Measurements from ENCODE around the gene MFAP4. TPM values are rescaled to one million over a fixed set of nuclear protein-coding genes. Genes with fewer than 3 reads are reported as not detected.

MFAP4 gene
- total RNA-seq, 1 donor from 2014 or later: 0.26 TPM

DNA sequence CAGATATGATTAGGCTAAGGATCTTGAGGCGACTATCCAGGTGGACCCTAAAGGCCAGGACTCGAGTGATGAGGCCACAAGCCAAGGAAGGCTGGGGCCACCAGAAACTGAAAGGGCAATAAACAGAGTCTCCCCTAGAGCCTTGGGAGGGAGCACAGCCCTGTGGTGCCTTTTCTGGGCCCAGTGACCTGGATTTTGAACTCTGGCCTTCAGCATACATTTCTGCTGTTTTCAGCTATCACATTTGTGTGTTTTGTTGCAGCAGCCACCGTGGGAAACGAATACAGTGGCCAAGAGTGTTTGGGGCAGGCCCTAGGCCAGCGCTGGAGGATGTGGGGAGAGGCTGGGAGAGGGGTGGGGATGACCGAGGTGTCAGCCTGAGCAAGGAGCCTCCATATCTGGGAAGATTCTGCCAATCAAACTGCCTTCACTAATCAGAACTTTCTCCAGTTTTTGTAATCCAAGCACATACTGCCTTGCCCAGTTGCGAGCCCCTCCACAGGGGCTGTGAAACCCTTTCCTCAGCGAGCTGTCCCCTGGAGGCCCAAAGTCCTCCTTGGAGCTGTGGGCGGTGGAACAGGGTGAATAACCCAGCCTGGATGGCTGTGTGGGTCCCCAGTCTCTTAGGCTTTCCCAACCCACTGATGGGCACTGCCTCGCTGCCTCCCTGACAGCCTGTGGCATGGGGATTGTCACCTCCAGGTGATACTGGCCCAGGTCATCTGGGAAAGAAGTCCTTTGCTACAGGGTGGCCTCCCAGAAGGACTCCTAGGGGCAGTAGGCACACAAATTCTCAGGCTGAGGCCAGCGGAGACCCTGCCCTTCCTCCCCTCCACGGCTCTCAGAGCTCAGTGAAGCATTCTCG lies 41.3 kb downstream of the MFAP4 start:
- Histone ChIP-seq H3K4me3 (ENCODE audit: low read depth, low read length) (no peak overlapping the region), H3K36me3 (ENCODE audit: control insufficient read depth, insufficient read depth, low read length) (no peaks in the 10 kb centered on the region), H3K27me3 (ENCODE audit: control insufficient read depth, insufficient read depth, low read length) (no peaks in the 10 kb centered on the region)
- TF ChIP-seq, protein P1, sequence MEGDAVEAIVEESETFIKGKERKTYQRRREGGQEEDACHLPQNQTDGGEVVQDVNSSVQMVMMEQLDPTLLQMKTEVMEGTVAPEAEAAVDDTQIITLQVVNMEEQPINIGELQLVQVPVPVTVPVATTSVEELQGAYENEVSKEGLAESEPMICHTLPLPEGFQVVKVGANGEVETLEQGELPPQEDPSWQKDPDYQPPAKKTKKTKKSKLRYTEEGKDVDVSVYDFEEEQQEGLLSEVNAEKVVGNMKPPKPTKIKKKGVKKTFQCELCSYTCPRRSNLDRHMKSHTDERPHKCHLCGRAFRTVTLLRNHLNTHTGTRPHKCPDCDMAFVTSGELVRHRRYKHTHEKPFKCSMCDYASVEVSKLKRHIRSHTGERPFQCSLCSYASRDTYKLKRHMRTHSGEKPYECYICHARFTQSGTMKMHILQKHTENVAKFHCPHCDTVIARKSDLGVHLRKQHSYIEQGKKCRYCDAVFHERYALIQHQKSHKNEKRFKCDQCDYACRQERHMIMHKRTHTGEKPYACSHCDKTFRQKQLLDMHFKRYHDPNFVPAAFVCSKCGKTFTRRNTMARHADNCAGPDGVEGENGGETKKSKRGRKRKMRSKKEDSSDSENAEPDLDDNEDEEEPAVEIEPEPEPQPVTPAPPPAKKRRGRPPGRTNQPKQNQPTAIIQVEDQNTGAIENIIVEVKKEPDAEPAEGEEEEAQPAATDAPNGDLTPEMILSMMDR (IDR thresholded peaks at IDR 0.05; ENCODE audit: insufficient read depth, low read length, severe bottlenecking): no peak
- no peak for FAIRE-seq
- DNase-seq (ENCODE audit: low read depth): no peak

DNA sequence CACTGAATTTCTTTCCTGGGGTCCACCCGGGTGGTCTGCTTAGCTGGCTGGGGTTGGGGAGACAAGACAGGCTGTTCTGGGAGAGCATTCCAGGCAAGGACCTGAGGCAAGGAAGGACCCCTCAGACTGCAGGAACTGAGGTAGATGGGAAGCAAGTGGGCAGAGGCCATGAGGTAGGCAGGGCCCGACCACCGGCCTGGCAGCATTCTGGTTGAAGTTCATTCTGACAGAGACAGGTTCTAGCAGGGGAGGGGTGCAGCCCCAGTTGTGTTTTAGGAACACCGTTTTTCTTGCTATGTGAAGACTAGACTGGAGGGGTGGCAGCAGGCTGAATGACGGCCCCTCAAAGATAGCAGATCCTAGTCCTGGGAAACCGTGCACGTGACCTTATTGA lies 41.9 kb downstream of the MFAP4 start:
- FAIRE-seq (no peak), DNase-seq (ENCODE audit: low read depth) (no peak)
- Histone ChIP-seq H3K4me3 (ENCODE audit: low read depth, low read length) (no peak overlapping the region), H3K36me3 (ENCODE audit: control insufficient read depth, insufficient read depth, low read length) (no peaks in the 10 kb centered on the region), H3K27me3 (ENCODE audit: control insufficient read depth, insufficient read depth, low read length) (no peaks in the 10 kb centered on the region)
- TF ChIP-seq, protein P1 (IDR thresholded peaks at IDR 0.05; ENCODE audit: insufficient read depth, low read length, severe bottlenecking): no peak

DNA sequence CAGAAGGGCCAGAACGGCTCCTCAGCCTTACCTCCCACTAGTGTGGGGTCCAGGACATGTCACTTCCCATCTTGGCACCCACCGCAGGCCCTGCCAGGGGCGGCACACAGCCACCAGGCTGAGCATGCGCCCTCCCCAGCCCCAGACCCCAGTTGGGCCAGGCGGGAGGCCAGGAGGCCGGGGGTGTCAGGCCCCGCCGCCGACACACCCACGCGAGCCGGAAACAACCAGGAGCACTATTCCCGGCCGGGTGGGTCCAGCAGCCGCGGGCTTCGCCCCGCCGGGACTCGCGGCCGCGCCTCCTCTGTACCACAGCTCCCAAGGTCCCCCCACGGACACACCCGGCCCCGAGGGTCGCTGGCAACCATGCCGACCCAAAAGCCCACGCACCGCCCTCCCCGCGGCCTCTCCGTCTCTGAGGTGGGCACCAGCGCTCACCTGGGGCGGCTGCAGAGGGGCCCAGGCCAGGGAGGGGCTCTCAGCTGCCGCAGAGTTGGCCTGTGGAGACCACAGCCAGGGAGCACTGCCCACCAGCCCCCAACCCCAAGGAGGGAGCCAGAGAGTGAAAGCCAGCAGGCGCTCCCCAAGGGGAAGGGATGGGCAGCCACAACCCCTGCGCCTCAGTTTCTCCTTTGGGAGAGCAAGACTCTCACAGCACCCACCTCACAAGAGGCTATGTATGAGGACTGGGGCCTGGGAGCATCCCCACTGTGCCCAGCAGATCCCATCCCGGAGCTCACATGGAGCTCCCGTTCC lies 42.5 kb downstream of the MFAP4 start:
- no peaks in the 10 kb centered on the region for H3K27me3 ChIP-seq (ENCODE audit: control insufficient read depth, insufficient read depth, low read length)
- H3K36me3 ChIP-seq (ENCODE audit: control insufficient read depth, insufficient read depth, low read length): no peaks in the 10 kb centered on the region
- TF ChIP-seq, protein P1 (IDR thresholded peaks at IDR 0.05; ENCODE audit: insufficient read depth, low read length, severe bottlenecking): no peak
- DNase-seq (ENCODE audit: low read depth) (no peak), FAIRE-seq (no peak)
- no peak overlapping the region for H3K4me3 ChIP-seq (ENCODE audit: low read depth, low read length)

DNA sequence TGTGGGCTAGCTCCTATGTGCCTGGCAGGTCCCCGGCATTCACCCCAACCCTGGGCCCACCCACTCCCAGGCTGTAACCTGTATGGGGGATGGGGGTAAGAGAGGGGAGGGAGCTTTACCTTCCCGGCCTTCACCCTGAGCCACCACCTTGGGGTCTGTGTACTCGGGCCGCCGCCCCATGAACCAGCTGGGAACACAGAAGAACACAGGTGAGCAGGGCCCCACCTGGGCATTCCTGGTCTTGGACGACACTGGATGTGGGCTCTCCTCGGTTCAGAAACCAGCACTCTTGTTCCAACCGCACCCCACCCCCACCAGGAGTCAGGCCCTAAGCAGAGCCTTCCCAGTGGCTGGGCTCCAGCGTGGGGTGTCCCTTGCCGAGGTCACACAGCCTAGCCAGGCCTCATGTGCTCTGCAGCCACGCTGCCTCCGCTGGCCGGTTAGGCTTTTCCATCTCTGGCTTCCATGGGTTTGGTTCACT lies 43.3 kb downstream of the MFAP4 start:
- no peaks in the 10 kb centered on the region for H3K36me3 ChIP-seq (ENCODE audit: control insufficient read depth, insufficient read depth, low read length)
- DNase-seq (ENCODE audit: low read depth) (no peak), FAIRE-seq (no peak)
- H3K4me3 ChIP-seq (ENCODE audit: low read depth, low read length): no peak overlapping the region
- H3K27me3 ChIP-seq (ENCODE audit: control insufficient read depth, insufficient read depth, low read length): no peaks in the 10 kb centered on the region
- TF ChIP-seq, protein P1 (IDR thresholded peaks at IDR 0.05; ENCODE audit: insufficient read depth, low read length, severe bottlenecking): no peak

DNA sequence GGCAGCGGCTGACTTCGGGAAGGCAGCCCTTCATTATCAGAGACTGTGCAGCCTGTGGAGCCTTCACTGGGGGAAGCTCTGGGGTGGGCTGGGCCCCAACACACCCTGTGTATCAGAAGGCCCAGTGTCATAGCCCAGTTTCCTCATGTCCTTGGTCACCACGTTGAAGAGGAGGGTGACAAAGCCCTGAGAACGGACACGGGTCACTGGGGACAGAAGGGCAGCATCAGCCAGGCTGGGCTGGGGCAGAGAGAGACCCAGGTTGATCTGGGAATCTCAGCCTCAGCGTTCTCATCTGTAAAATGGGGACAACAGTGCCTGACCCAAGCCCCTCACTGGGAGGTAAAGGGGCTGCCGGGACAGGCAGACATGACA lies 43.7 kb downstream of the MFAP4 start:
- no peaks in the 10 kb centered on the region for H3K27me3 ChIP-seq (ENCODE audit: control insufficient read depth, insufficient read depth, low read length)
- FAIRE-seq (no peak), DNase-seq (ENCODE audit: low read depth) (no peak)
- TF ChIP-seq, protein P1 (IDR thresholded peaks at IDR 0.05; ENCODE audit: insufficient read depth, low read length, severe bottlenecking): no peak
- H3K4me3 ChIP-seq (ENCODE audit: low read depth, low read length): no peak overlapping the region
- no peaks in the 10 kb centered on the region for H3K36me3 ChIP-seq (ENCODE audit: control insufficient read depth, insufficient read depth, low read length)
